Measurements from ENCODE around the gene FAM107B.

FAM107B gene

GRCh38 chr10:14580671-14581332 is 193.9 kb downstream of the FAM107B start:
- Mint-ChIP-seq H3K36me3 (peaks cover 14% of the 10 kb centered on the region), H3K27me3 (no peaks in the 10 kb centered on the region), H3K4me3 (peak overlapping the region; percentile 64)

GRCh38 chr10:14579405-14579804 is 195.3 kb downstream of the FAM107B start:
- Mint-ChIP-seq H3K4me1 (ENCODE audit: low read depth) (peaks cover 89% of the 10 kb centered on the region), H3K36me3 (peaks cover 14% of the 10 kb centered on the region), H3K27ac (peak overlapping the region; percentile 78), H3K9me3 (ENCODE audit: low read depth) (no peaks in the 10 kb centered on the region), H3K27me3 (no peaks in the 10 kb centered on the region), H3K4me3 (no peak overlapping the region)

More at GRCh38 chr10:14580671-14581332, 193.9 kb downstream of the FAM107B start:
- Mint-ChIP-seq H3K9me3 (ENCODE audit: low read depth) (no peaks in the 10 kb centered on the region), H3K4me1 (ENCODE audit: low read depth) (peaks cover 89% of the 10 kb centered on the region), H3K27ac (peak overlapping the region; percentile 94)

- H3K9me3 Mint-ChIP-seq (ENCODE audit: low read depth), result no peaks in the 10 kb centered on the region
- peaks cover 86% of the 10 kb centered on the region for H3K4me1 Mint-ChIP-seq (ENCODE audit: low read depth)
- peaks cover 13% of the 10 kb centered on the region for H3K36me3 Mint-ChIP-seq
- H3K4me3 Mint-ChIP-seq, result no peak overlapping the region
- no peaks in the 10 kb centered on the region for H3K27me3 Mint-ChIP-seq
- H3K27ac Mint-ChIP-seq, result peak overlapping the region; percentile 81
These were observed 196.4 kb downstream of the FAM107B start for GRCh38 chr10:14578060-14578952.

GRCh38 chr10:14574885-14575284 is 199.8 kb downstream of the FAM107B start:
- Mint-ChIP-seq H3K4me1 (ENCODE audit: low read depth) (peaks cover 89% of the 10 kb centered on the region), H3K9me3 (ENCODE audit: low read depth) (no peaks in the 10 kb centered on the region), H3K27me3 (no peaks in the 10 kb centered on the region), H3K4me3 (no peak overlapping the region), H3K36me3 (peaks cover 10% of the 10 kb centered on the region), H3K27ac (peak overlapping the region; percentile 75)

GRCh38 chr10:14574291-14574690 is 200.4 kb downstream of the FAM107B start:
- H3K9me3 Mint-ChIP-seq (ENCODE audit: low read depth), result no peaks in the 10 kb centered on the region
- no peaks in the 10 kb centered on the region for H3K27me3 Mint-ChIP-seq
- H3K4me1 Mint-ChIP-seq (ENCODE audit: low read depth), result peaks cover 89% of the 10 kb centered on the region
- H3K27ac Mint-ChIP-seq, result peak overlapping the region; percentile 75
- H3K4me3 Mint-ChIP-seq, result no peak overlapping the region
- peaks cover 10% of the 10 kb centered on the region for H3K36me3 Mint-ChIP-seq

- H3K4me3 Mint-ChIP-seq, result no peak overlapping the region
These were observed 200.9 kb downstream of the FAM107B start for GRCh38 chr10:14573666-14574261.

GRCh38 chr10:14572811-14573210 is 201.9 kb downstream of the FAM107B start:
- Mint-ChIP-seq H3K27me3 (no peaks in the 10 kb centered on the region), H3K4me1 (ENCODE audit: low read depth) (peaks cover 89% of the 10 kb centered on the region), H3K27ac (peak overlapping the region; percentile 58), H3K4me3 (no peak overlapping the region), H3K9me3 (ENCODE audit: low read depth) (no peaks in the 10 kb centered on the region), H3K36me3 (peaks cover 6% of the 10 kb centered on the region)

More at GRCh38 chr10:14573666-14574261, 200.9 kb downstream of the FAM107B start:
- H3K9me3 Mint-ChIP-seq (ENCODE audit: low read depth), result no peaks in the 10 kb centered on the region
- peak overlapping the region; percentile 75 for H3K27ac Mint-ChIP-seq
- peaks cover 10% of the 10 kb centered on the region for H3K36me3 Mint-ChIP-seq
- H3K27me3 Mint-ChIP-seq, result no peaks in the 10 kb centered on the region
- H3K4me1 Mint-ChIP-seq (ENCODE audit: low read depth), result peaks cover 90% of the 10 kb centered on the region

GRCh38 chr10:14571866-14572507 is 202.7 kb downstream of the FAM107B start:
- Mint-ChIP-seq H3K27me3 (no peaks in the 10 kb centered on the region), H3K36me3 (peaks cover 10% of the 10 kb centered on the region), H3K9me3 (ENCODE audit: low read depth) (no peaks in the 10 kb centered on the region), H3K4me1 (ENCODE audit: low read depth) (peaks cover 93% of the 10 kb centered on the region), H3K27ac (peak overlapping the region; percentile 97), H3K4me3 (peak overlapping the region; percentile 86)

- H3K9me3 Mint-ChIP-seq (ENCODE audit: low read depth), result peaks cover 4% of the 10 kb centered on the region
- peak overlapping the region; percentile 97 for H3K27ac Mint-ChIP-seq
- peak overlapping the region; percentile 86 for H3K4me3 Mint-ChIP-seq
- H3K36me3 Mint-ChIP-seq, result peaks cover 17% of the 10 kb centered on the region
- no peaks in the 10 kb centered on the region for H3K27me3 Mint-ChIP-seq
- peaks cover 93% of the 10 kb centered on the region for H3K4me1 Mint-ChIP-seq (ENCODE audit: low read depth)
These were observed 203.9 kb downstream of the FAM107B start for GRCh38 chr10:14570800-14571199.

GRCh38 chr10:14569274-14570060 is 205.2 kb downstream of the FAM107B start:
- peaks cover 23% of the 10 kb centered on the region for H3K36me3 Mint-ChIP-seq
- peak overlapping the region; percentile 97 for H3K27ac Mint-ChIP-seq
- H3K27me3 Mint-ChIP-seq, result no peaks in the 10 kb centered on the region
- H3K9me3 Mint-ChIP-seq (ENCODE audit: low read depth), result peaks cover 6% of the 10 kb centered on the region
- peaks cover 92% of the 10 kb centered on the region for H3K4me1 Mint-ChIP-seq (ENCODE audit: low read depth)
- H3K4me3 Mint-ChIP-seq, result peak overlapping the region; percentile 86

- peak overlapping the region; percentile 97 for H3K27ac Mint-ChIP-seq
- H3K9me3 Mint-ChIP-seq (ENCODE audit: low read depth), result peaks cover 6% of the 10 kb centered on the region
- H3K27me3 Mint-ChIP-seq, result no peaks in the 10 kb centered on the region
- H3K4me3 Mint-ChIP-seq, result peak overlapping the region; percentile 62
- H3K36me3 Mint-ChIP-seq, result peaks cover 21% of the 10 kb centered on the region
- H3K4me1 Mint-ChIP-seq (ENCODE audit: low read depth), result peaks cover 95% of the 10 kb centered on the region
These were observed 207.3 kb downstream of the FAM107B start for GRCh38 chr10:14567421-14567820.

- Mint-ChIP-seq H3K4me1 (ENCODE audit: low read depth) (peaks cover 94% of the 10 kb centered on the region), H3K9me3 (ENCODE audit: low read depth) (peaks cover 6% of the 10 kb centered on the region), H3K27ac (peak overlapping the region; percentile 94), H3K36me3 (peaks cover 19% of the 10 kb centered on the region), H3K4me3 (peak overlapping the region; percentile 77), H3K27me3 (no peaks in the 10 kb centered on the region)
These were observed 208.2 kb downstream of the FAM107B start for GRCh38 chr10:14566498-14566897.

- H3K4me3 Mint-ChIP-seq, result peak overlapping the region; percentile 77
- H3K27me3 Mint-ChIP-seq, result no peaks in the 10 kb centered on the region
- peaks cover 6% of the 10 kb centered on the region for H3K9me3 Mint-ChIP-seq (ENCODE audit: low read depth)
- peak overlapping the region; percentile 94 for H3K27ac Mint-ChIP-seq
- H3K36me3 Mint-ChIP-seq, result peaks cover 21% of the 10 kb centered on the region
- H3K4me1 Mint-ChIP-seq (ENCODE audit: low read depth), result peaks cover 94% of the 10 kb centered on the region
These were observed 209.5 kb downstream of the FAM107B start for GRCh38 chr10:14565199-14565598.

- Mint-ChIP-seq H3K9me3 (ENCODE audit: low read depth) (peaks cover 6% of the 10 kb centered on the region), H3K27ac (peak overlapping the region; percentile 94), H3K36me3 (peaks cover 23% of the 10 kb centered on the region), H3K27me3 (no peaks in the 10 kb centered on the region), H3K4me3 (peak overlapping the region; percentile 77), H3K4me1 (ENCODE audit: low read depth) (peaks cover 93% of the 10 kb centered on the region)
These were observed 210.4 kb downstream of the FAM107B start for GRCh38 chr10:14564268-14564744.

All from activated naive CD8-positive, alpha-beta T cell (primary cell).